ACC112 (cell line): Measurements from ENCODE around the gene NRL.

Experiments
- H2AFZ ChIP-seq: fragments of 200-600 bp; sonication (generic); one replicate; pipeline ENCODE4 v1.6.0; 2017; ENCODE audit warnings: antibody characterized with exemption, low read length; ENCODE audit not compliant: unreplicated experiment
- H3K27ac ChIP-seq: fragments of 200-600 bp; sonication (generic); 2 replicates; pipeline ENCODE4 v1.5.1; 2014; ENCODE audit warnings: low read depth, mild to moderate bottlenecking, antibody characterized with exemption, low read length, moderate library complexity
- H3K27me3 ChIP-seq: fragments of 200-600 bp; sonication (generic); 2 replicates; pipeline ENCODE4 v1.6.1; 2014; ENCODE audit warnings: mild to moderate bottlenecking, antibody characterized with exemption, low read length, moderate library complexity, mixed read lengths; ENCODE audit not compliant: insufficient read depth
- H3K36me3 ChIP-seq: fragments of 200-600 bp; sonication (generic); 2 replicates; pipeline ENCODE4 v1.6.1; 2016; ENCODE audit warnings: mild to moderate bottlenecking, antibody characterized with exemption, low read length, moderate library complexity, mixed read lengths; ENCODE audit not compliant: insufficient read depth
- H3K4me1 ChIP-seq: fragments of 200-600 bp; sonication (generic); one replicate; pipeline ENCODE4 v1.6.1; 2016; ENCODE audit warnings: low read length, mixed read lengths; ENCODE audit not compliant: insufficient read depth, unreplicated experiment, control insufficient read depth
- H3K4me3 ChIP-seq: fragments of 200-600 bp; sonication (generic); 2 replicates; pipeline ENCODE4 v1.5.1; 2014; ENCODE audit warnings: mild to moderate bottlenecking, low read depth, low read length
- H3K79me2 ChIP-seq: fragments of 200-600 bp; sonication (generic); one replicate; pipeline ENCODE4 v1.6.0; 2016; ENCODE audit warnings: low read length; ENCODE audit not compliant: control insufficient read depth, unreplicated experiment, insufficient read depth

NRL gene

DNA sequence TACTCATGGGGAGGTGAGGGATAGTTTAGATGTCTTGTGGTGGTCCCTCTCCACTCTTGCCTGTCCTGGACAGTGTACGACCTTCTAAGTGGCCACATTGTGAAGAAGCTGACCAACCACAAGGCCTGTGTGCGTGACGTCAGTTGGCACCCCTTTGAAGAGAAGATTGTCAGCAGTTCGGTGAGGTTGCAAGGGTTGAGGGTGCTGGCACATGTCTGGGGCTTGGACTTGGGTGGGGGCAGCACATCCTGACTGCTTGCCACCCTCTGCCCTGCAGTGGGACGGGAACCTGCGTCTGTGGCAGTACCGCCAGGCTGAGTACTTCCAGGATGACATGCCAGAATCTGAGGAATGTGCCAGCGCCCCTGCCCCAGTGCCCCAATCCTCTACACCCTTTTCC lies 8.1 kb upstream of the NRL start:
- Histone ChIP-seq H3K79me2 (no peaks in the 10 kb centered on the region), H3K36me3 (no peaks in the 10 kb centered on the region; the same call in 1 of the 2 replicates), H3K27ac (no peak overlapping the region), H3K27me3 (no peaks in the 10 kb centered on the region), H2AFZ (no peak overlapping the region), H3K4me3 (no peak overlapping the region), H3K4me1 (no peaks in the 10 kb centered on the region)

DNA sequence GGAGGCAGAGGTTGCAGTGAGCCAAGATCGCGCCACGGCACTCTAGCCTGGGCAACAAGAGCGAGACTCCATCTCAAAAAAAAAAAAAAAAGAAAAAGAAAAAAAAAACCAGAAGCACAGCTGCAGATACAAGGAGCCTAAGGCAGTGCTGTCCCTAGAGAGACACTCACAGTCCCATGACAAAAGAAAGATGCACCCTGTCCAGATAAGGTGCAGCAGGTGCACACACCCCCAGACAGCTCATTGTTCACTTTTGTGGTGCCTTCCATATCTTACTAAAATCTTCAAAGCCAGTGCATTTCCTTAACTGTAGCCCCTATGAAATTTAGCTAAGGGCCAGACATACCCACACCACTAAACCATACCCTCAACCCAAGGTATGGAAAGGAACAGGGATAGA lies 7.7 kb upstream of the NRL start:
- Histone ChIP-seq H3K79me2 (no peaks in the 10 kb centered on the region), H3K36me3 (no peaks in the 10 kb centered on the region; the same call in 1 of the 2 replicates), H3K4me1 (no peaks in the 10 kb centered on the region), H3K27me3 (no peaks in the 10 kb centered on the region), H3K27ac (no peak overlapping the region), H3K4me3 (no peak overlapping the region), H2AFZ (no peak overlapping the region)

DNA sequence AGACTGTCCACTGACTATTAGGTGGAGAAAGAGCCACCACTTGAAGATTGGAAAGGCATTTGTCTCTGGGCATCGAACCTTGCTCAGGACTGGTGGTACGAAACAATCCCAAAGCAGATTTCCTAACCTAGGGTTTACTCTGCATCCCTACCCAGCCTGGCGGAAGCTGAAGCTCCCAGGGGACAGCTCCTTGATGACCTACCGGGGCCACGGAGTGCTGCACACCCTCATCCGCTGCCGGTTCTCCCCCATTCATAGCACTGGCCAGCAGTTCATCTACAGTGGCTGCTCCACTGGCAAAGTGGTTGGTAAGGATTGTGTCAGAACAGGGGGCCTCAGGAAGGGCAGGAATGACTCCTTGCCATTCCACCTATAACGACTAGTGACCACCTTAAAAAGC lies 6.5 kb upstream of the NRL start:
- no peak overlapping the region for H2AFZ ChIP-seq
- H3K79me2 ChIP-seq = no peaks in the 10 kb centered on the region
- H3K27me3 ChIP-seq = no peaks in the 10 kb centered on the region
- H3K27ac ChIP-seq = no peak overlapping the region
- H3K4me1 ChIP-seq = no peaks in the 10 kb centered on the region
- no peaks in the 10 kb centered on the region; the same call in 1 of the 2 replicates for H3K36me3 ChIP-seq
- no peak overlapping the region for H3K4me3 ChIP-seq

DNA sequence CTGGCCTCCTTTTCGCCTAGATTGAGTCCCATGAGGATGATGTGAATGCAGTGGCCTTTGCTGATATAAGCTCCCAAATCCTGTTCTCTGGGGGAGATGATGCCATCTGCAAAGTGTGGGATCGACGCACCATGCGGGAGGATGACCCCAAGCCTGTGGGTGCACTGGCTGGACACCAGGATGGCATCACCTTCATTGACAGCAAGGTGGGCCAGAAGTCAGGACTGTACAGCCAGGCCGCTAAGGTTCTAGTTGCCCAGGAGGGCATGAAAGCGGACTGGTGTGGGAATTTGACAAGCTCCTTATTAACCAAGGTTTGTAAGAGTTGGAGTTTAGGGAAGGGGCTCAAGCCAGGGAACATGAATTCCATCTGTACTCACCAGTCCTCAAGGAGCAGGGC lies 4.9 kb upstream of the NRL start:
- Histone ChIP-seq H2AFZ (no peak overlapping the region), H3K36me3 (no peaks in the 10 kb centered on the region; the same call in 1 of the 2 replicates), H3K27me3 (no peaks in the 10 kb centered on the region), H3K79me2 (no peaks in the 10 kb centered on the region), H3K4me1 (peaks cover 6% of the 10 kb centered on the region), H3K27ac (no peak overlapping the region), H3K4me3 (no peak overlapping the region)

DNA sequence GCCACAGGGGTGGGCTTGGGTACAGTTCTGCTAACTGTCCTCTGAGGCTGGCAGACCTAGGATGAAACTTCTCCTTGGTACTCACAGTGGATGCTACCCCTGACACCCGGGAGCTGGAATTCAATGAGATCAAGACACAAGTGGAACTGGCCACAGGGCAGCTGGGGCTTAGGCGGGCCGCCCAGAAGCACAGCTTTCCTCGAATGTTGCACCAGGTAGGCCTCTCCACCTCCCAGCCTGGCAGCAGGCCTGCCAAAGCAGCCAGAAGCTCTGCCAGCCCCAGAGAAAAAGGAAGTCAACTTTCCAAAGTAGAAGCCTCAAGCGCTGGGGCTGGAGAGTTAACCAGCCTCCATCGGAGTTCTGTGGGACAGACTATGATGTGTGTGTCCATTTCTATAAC lies 2.4 kb upstream of the NRL start:
- H3K36me3 ChIP-seq = no peaks in the 10 kb centered on the region; the same call in 1 of the 2 replicates
- H2AFZ ChIP-seq = no peak overlapping the region
- no peak overlapping the region for H3K4me3 ChIP-seq
- H3K27me3 ChIP-seq = no peaks in the 10 kb centered on the region
- peaks cover 6% of the 10 kb centered on the region for H3K4me1 ChIP-seq
- H3K27ac ChIP-seq = no peak overlapping the region
- no peaks in the 10 kb centered on the region for H3K79me2 ChIP-seq

DNA sequence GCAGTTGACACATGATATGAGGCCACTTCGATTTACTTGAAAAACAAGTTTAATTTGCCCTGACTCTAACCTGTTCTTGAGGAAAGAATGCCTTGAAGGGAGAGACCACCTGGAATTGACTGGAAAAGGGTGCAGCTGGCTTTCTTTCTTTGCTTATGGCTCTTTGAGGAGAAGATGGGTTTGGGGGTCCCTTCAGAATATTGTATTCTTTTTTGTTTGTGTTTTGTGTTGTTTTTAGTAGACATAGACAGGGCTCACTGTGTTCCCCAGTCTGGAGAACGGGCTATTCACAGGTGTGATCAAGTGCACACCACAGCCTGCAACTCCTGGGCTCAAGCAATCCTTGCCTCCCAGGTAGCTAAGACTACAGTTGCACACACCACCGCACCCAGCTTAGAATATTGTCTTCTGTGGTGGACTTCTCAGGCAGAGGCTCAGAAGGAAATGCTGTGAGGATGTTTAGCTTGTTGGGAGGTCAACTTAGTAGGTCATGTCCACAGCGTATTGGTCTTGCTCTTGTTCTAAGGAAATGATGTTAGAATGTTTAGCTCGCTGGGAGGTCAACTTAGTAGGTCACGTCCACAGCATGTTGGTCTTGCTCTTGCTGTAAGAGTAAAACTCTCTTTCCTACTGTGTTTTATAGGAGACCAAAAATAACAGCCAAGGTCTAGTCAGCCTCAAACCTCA lies 1.5 kb upstream of the NRL start:
- peaks cover 6% of the 10 kb centered on the region for H3K4me1 ChIP-seq
- no peak overlapping the region for H2AFZ ChIP-seq
- H3K79me2 ChIP-seq = no peaks in the 10 kb centered on the region
- no peak overlapping the region for H3K27ac ChIP-seq
- H3K27me3 ChIP-seq = no peaks in the 10 kb centered on the region
- H3K4me3 ChIP-seq = peak overlapping the region; percentile 91; the same call in 1 of the 2 replicates
- no peaks in the 10 kb centered on the region; the same call in 1 of the 2 replicates for H3K36me3 ChIP-seq

DNA sequence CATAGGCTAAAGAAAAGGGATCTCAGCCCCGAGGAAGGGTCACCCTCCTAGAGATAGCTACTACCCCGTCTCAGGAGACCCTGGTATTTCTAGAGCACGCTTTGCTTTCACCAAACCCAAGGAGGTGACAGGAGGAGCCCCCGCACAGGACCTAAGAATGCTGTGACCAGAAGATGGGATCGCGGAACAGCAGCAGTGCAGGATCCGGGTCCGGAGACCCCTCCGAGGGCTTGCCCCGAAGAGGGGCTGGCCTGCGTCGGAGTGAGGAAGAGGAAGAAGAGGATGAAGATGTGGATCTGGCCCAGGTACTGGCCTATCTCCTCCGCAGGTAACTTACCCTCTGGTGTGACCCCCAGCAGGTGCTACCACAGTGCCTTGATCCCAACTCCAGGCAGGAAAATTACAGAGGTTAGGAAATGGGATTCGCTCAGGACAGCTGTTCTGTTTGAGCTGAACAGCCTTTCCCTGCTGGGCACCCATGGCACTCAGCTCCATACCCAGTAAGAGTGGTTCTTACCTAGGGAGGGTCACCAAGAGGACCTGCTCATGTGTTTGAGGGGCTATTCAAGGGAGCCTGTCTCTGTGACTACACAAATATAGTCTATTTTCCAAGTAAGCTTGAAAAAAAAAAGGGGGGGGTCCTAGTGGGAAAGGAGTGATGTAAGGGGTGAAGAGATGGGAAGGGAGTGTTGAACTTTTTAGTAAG lies 826 bp upstream of the NRL start:
- no peaks in the 10 kb centered on the region for H3K27me3 ChIP-seq
- H3K36me3 ChIP-seq = no peaks in the 10 kb centered on the region; the same call in 1 of the 2 replicates
- H2AFZ ChIP-seq = peak overlapping the region; percentile 91
- peaks cover 6% of the 10 kb centered on the region for H3K4me1 ChIP-seq
- no peak overlapping the region for H3K27ac ChIP-seq
- no peaks in the 10 kb centered on the region for H3K79me2 ChIP-seq
- H3K4me3 ChIP-seq = peak overlapping the region; percentile 91

DNA sequence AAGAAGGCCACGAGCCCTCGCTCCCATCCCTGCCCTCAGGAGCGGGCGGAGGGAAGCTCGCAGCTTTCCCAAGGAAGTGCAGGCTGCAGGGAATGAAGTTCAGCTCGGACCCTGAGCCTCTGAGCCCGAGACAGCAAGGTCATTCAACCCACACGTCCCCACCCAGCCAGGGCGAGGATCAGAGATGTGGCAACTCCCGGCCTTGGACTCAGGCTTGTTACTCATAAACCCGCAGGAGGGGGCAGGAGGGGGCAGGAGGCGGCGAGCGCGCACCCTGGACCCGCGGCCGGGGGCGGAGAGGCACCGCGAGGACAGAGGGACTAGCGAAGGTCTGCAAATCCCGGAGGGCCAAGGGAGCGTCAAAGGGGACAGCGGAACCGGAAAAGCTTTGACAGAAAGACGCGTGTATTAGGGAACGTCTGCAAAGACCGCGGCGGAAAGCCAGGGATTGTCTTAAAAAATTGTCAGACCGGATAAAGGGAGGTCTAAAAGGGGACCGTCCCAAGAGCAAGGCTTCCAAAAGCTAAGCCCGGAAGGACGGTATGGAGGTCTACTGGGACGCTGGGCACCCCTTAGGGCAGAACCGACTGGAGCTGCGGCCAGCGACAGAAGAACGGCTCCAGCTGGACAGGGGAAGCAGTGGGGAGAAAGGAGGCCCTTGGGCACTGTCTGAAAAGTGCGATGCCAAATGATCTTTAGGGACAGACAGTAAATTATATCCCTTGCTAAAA lies 783 bp downstream of the NRL start:
- Histone ChIP-seq H3K27ac (peak overlapping the region; percentile 89), H2AFZ (peak overlapping the region; percentile 55)

DNA sequence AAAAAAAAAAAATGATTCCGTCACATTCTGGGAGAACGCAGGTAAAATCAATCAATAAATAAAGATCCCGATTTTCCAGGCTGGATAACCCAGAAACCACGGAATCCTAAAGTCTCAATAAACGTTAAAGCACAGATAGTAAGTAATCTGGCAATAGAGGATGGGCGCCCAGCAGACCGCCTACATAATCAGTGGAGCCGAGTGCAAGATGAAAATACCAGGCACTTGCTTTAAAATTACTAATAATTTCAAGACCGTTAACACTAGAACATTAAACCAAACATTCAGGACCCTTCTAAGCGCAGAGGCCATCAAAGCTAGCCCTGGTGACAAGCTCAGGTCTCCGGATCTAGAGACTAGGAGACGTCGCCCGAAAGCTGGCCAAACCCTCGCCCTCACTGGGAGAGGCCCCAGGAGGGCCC lies 1.4 kb downstream of the NRL start:
- peak overlapping the region; percentile 55 for H2AFZ ChIP-seq
- H3K27me3 ChIP-seq = no peaks in the 10 kb centered on the region
- no peaks in the 10 kb centered on the region; the same call in 1 of the 2 replicates for H3K36me3 ChIP-seq
- H3K4me1 ChIP-seq = peaks cover 6% of the 10 kb centered on the region
- peak overlapping the region; percentile 89 for H3K27ac ChIP-seq
- H3K79me2 ChIP-seq = no peaks in the 10 kb centered on the region
- H3K4me3 ChIP-seq = peak overlapping the region; percentile 91

More for the DNA sequence above, 783 bp downstream of the NRL start:
- Histone ChIP-seq H3K27me3 (no peaks in the 10 kb centered on the region), H3K4me3 (peak overlapping the region; percentile 91), H3K36me3 (no peaks in the 10 kb centered on the region; the same call in 1 of the 2 replicates), H3K79me2 (no peaks in the 10 kb centered on the region), H3K4me1 (peaks cover 6% of the 10 kb centered on the region)

DNA sequence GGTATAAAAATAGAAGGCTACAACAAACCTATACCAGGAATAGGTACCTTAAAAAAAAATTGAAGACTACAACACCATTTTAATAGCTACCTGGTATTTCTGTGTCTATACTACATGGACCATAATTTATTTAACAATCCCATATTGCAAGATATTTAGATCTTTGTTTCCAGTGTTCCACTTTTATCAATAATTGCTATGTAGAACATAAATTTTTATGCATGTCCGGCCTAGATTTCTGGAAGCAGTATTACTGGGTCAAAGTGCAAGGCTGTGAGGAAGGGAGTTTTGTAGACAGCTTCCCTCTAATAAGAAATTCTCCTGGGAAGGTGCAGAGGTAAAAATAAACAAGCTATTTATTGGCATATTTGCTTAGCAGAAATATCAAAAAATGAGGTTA lies 4.2 kb downstream of the NRL start:
- Histone ChIP-seq H3K27ac (no peak overlapping the region), H3K4me3 (no peak overlapping the region), H3K79me2 (no peaks in the 10 kb centered on the region), H2AFZ (no peak overlapping the region), H3K27me3 (no peaks in the 10 kb centered on the region), H3K36me3 (no peaks in the 10 kb centered on the region), H3K4me1 (peaks cover 11% of the 10 kb centered on the region)
